ENCODE results near the gene FHL1.
"Not testable (repeated sequence)": the region's sequence is repeated elsewhere in the genome, so short reads cannot be mapped to it uniquely, and the experiment has no call there.

The FHL1 gene

DNA sequence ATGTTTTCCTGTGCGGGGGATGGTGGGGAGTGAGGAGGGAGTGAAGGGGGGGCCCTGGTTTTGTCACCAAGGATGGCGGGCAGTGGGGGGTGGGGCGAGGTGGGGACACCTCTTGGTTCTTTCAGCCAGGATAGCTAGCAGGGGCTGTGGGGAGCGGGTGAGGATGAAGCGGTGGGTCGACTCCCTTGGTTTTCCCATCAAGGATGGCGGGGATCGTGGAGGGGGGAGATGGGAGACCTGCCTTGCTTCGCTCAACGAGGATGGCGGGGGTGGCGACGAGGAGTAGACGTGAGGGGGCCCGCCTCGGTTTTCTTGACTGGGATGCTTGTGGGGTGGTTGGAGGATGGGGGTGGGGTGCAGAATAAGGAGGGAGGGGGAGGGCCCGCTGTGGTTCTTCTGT lies 643 bp downstream of the FHL1 start:
- no peak for DNase-seq

DNA sequence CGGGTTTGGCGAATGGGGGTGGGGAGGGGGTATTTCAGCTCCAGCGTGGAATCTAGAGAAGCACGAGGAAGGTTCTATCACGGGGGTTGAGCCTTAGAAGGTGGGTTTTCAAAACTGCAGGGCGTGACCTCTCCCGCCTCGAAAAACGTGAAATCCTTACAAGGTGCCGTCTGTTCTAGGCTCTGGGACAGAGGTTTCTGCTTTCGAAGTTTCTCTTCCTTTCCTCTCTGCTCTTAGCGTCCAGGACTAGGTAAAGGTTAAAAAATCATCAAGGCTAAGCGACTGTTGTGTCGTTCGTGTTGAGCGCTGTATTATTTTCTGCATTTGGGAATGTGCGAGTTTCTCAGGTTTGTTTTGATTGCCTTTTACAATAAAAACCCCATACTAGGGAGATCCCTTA lies 1.1 kb downstream of the FHL1 start:
- DNase-seq = no peak

DNA sequence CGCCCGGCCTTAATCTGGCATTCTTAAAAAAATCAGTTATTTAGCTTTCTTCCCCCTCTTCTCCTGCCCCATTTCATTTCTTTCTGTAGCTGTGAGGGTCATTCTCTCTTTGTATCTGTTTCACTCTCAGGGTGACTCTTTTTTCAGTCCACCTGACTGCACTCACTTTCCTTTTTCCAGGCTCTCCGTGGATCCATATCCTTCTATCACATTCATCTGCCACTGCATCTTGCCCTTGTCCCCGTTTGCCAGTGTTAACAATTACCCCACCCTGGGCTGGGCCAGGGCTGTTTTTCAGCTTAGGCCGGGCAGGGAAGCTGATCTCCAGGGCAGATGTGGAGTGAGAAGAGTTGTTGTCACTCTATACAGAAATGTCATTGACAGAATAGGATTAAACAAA lies 7.7 kb downstream of the FHL1 start:
- no peak for DNase-seq

DNA sequence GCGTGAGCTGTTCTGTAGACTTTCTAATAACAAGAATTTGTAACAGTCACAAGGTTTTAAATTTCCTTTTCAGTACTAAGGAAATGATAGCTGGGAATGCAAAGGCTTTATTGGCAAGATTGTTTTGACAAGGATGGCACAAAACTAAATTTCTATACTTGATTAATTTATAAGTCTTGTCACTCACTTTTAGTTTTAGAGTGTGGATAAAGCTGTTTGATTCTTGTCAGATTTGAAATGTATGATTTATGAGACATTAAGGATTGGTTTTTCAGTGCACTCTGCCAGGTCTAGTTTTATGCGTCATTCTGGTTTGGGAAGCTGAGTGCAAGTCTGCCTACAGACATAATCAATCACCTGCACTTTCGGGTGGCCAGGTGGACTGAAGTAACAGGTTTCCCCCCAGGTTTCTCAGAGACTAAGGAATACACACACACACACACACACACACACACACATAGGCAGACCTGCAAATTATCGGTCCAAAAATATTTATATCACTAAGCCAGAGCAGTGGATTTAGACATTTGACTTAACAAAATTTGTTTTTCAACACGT lies 9.3 kb downstream of the FHL1 start:
- no peak for DNase-seq

DNA sequence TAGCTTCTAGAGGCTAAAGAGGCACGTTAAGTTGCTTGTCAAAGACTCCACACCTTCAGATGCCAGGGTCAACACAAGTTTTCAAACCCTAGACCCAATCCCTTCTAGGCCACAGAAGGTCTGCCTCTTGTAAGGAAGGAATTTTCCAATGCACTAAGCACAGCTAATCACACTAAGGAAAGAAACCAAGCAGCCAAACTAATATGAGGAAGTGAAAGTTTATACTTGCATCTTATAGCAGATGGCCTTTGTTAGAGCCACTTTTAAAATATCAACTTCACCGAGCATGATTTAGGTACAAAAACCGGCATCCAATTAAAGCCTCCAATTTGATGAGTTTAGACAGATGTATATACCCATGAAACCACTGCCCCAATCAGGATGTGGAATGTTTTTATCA lies 9.9 kb downstream of the FHL1 start:
- no peak for DNase-seq

DNA sequence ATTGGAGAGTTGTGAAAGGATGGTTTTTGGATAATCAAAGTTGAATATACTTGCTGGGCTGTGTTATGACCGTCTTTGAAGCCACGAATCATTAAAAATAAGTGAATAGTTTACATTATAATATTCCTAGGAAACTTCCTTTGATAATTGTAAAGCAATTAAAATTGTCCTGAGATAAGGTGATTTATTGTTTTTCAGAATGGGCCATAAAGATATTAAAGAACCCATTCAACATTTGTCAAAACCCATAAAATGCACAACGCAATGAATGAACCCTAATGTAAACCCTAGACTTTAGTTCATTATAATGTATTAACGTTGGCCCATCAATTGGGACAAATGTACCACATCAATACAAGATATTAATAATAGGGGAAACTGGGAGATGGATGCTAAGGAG lies 11.4 kb downstream of the FHL1 start:
- DNase-seq = no peak

DNA sequence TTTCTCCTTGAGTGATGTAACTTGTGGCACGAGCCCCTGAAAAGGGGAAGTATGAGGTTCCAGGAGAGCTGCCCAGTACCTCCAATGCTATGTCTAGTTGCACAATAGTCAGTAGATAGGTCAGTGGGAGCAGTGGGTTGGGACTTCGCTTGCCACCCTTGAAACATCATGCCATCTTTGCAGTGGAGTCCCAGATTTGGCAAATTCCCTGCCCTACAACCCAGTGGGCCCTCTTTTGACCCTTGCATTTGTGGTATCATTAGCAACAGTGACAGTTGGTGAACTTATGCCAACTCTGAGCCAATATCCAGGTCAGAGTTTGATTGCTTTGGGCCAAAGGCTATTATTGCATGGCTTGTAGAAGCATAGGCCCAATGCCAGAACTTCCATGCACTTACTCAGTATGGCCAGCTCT lies 12.3 kb downstream of the FHL1 start:
- DNase-seq = no peak

DNA sequence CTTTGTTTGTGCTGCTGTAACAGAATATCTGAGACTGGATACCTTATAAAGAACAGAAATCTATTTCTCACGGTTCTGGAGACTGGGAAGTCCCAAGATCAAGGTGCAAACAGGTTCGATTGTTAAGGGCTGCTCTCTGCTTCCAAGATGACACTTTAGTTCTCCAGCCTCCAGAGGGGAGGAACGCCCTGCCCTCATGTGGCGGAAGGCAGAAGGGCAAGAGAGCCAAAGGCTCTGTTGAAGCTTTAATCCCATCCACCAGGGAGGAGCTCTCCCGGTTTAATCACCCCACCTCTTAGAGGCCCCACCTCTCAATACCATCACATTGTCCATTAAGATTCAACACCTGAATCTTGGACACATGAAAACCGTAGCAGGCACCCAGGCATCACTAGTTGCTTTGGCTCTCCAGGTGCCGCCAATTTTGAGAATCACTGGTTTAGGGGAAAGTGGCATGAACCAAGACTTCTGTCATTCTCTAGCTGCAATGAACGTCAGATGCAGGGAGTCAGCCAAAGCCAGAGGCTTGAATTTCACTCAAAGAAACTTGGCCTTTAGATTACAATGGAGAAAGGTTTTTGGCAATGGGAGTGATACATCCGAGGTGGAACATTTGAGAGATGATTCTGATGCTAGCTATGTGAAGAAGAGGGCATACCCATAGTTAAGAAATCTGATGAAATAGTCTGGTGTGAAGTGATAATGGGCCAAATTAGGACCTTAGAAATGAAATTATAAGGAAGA lies 15.7 kb downstream of the FHL1 start:
- peak; percentile 50 for DNase-seq

DNA sequence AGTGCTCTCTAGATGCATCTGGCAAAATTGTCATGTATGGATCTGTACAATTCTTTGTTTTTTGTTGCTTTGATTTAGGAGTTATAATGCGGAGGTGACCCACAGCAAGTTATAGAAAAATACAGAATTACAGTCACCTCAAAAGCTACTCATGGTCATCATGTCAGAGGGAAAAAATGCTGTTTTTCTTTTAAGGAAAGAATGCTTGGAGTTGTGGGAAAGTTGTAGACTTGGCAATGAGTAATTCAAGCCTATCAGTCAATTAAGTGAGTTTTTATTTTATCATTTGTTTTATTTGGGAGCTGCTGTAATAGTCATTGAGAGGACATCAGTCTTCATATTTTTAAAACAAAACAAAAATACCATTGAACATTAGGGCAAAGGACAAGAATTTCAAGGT lies 16.4 kb downstream of the FHL1 start:
- no peak for DNase-seq

DNA sequence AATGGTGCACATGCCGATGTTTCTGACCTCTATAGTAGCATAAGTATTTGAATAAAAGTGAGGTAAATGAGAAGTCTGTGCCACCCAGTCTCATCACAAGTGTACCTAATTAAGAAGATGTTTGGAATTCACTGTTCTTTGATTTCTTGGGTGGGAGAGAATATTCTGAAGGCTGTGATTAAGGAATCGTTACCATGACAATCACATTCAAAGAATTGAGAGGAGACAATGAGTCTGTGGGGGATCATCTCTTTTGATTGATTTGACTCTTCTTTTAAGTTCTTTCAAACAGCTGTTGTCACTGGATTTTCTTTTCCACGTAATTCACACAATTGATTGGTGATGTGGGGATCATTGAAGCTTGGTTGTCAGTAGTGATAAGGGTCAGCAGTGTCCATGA lies 18.1 kb downstream of the FHL1 start:
- DNase-seq = no peak

DNA sequence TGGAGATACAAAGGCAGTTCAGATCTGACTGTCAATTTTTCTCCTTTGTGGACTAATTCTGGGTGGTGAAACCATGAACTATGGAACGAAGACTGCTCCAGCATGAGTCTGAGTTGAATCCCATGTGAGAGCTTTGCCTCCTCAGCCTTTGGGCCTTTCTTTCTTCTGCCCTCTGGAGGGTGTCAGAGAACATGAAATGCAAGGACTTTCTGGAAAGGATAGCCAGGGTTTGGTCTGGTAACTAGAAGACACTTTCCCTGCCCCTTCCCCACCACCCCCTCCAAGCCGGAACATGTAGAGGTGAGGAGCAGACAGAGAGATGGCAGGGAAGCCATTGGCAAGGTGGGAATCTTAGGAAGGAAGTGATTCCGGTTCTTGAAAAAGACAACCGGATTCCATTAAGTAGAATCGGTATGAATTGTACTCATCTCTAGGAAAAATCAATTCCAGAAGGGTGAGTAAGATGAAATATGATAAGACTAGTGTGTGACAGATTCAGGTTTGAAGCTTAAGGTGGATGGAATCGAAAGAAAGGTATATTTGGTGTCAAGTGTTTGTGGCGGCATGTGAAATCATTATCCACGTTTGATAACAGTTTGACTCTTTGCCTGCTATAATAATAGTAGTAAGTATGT lies 19.0 kb downstream of the FHL1 start:
- DNase-seq = peak; percentile 48

DNA sequence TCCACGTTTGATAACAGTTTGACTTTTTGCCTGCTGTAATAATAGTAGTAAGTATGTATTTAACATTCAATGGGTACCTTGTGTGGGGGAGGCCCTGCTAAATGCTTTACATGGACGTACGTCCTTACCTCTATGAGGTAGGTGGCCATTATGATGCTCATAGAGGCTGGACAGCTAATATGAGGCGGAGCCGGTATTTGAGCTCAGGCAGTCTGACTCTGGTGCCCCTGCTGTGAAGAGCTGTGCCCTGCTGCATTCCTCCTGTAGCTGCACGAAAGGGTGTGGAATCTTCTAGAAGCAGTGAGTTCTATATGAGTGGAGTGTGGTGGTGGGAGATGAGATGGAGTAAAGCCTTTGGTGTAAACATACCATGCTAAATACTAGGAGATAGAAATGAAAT lies 20.7 kb downstream of the FHL1 start:
- DNase-seq = not testable (repeated sequence)

DNA sequence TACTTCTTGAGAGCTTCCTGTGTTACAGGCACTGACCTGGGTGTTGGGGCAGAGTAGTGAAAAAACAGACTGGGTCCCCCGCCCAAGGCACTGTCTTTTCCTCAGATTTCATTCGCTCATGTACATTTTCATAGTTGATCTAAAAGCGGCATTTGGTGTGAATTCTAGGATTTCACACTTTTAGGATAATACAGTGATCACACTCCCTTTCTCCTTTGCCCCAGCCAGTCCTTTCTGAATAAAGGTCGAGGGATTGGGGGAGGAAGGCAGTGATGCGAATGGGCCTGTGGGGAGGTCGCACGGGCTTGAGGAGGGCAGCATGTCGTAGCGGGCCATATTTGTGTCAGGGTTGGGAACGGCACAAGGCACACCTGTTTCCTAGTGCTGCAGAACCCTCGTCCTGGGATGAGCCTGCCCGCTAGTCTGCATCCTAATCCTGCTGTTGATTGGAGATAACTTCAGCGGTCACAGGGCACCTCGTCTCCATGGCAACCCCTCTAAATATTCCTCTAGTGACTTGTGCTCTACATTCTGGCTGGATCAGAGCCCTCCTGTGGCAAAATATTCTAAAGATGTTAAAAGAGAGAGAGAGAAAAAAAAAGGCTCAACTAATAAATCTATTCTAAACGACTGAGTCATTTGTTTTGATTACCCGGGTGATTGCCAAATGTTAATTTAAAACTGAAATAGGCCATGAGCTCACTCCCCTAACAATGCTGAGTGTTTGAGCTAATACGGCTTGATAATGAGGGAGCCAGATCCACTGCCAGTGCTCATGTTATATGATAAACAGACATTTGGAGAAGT lies 21.8 kb downstream of the FHL1 start:
- DNase-seq = peak; percentile 92

DNA sequence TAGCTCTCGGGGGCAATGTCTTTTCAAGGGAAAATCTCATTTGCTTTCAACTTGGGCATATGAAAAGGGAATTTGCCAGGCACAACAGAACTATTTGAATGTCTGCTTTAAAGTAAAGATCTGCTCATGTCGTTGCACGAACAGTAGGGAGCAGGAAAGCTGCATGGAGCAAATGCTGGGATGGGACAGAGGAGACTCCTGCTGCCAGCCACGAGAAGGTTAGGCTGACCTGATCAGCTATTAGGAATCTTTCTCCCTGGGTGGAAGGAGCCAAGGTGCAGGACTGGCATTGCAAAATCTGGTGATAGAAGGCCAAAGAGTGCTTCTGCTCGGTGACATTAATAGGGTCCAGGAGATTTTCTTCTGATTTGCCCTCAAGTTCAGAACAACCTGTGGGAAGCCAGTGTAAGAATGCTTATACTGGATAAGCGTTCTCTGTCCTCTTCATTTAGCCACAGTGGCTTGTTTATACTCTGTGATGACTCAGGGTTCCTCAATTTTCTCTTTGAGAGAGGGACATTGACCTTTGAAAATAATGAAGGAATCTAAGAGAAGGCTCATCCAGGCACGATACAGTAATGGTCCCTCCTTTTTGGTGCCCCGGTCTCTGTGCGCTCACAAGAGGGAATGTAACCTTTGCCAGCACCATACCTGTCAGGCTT lies 22.9 kb downstream of the FHL1 start:
- DNase-seq = peak; percentile 38

DNA sequence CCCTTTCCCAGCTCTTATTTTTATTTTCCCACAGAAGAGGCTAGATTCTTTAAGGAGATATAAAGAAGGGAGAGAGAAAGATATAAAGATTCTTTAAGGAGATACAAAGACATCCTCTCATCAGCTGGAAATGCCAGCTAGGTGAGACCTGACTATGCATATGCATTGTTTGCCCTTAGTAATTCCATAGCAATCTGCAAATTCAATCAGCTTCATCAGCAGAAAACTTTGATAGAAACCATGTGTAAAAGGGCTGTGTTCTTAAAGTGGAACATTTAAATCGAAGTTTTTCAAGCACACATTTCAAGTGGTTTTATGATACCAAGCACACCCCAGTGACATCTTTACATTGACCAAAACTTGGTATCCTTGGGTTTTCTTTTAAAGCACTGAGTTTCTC lies 24.1 kb downstream of the FHL1 start:
- no peak for DNase-seq

DNA sequence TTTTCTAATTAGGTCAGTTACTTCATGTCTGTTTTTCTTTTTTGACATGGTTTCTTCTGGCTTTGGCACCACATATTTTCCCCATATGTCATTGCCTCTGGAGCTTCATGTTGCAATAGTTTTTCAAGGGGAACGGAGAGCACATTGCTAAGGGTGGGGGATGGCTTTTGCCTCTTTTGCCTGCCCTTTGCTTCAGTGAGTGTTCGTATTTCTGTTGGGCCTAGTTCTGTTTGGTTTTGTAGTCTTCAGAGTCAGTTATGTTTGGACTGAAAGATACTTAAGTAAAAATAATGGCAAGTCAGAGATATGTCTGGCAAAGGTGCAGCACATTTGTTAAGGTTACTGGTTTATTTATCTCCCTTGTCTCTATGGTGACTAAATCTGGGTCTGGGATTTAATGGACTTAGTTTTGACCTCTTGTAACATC lies 29.1 kb downstream of the FHL1 start:
- peak; percentile 87 for DNase-seq

DNA sequence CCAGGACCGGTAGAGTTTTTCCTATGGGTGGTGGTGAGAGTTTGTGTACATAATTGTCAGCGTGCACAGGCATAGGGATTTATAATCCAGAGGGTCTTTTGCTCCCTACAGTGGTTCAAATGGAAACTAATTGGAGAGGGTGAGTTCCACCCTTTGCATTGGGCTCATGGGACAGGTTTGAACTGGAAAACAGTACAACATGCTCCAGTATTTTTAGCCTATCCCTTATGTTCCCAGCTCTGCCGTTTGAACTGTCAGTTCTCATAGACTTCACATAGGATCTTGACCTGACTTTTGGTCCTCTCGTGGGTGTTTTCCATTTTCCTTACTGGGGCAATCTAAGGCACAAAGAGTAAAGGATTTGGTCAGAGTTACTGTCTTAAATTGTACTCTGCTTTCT lies 31.8 kb downstream of the FHL1 start:
- no peak for DNase-seq

DNA sequence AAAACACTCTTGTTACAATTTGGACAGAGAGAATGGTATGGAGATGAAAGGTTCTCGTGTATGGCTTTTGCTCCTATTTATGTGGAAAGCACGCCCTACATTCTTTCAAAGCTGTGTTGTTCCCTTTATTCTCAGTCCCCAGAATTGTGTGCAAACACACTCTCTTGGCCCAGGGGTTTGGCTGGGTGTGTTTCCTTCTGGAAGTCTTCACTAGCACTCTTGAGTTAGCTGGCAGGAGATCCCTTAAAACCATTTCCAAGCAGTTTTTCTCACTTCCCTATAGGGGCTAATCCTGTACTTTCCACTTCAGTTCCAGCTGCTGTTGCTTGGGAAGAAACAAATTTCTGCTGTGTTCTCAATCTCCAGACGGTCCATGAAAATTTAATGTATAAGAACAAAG lies 35.1 kb downstream of the FHL1 start:
- DNase-seq = no peak

DNA sequence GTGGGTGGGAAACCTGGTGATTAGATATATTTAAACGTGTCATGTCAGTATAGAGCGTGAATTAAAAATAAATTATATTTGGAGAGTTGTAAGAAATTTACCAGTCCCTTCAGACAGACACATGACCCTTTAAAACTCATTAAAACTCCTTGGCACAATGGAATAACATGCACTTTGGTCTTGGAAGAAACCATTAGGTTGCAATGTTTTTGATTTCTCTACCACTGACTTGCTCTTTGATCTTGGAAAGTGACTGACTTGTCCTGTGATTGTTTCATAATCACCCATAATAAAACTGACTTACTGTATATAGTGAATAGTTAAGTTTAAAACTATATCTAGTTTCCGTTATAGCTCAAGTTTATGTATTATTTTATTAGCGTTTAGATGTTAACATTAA lies 35.8 kb downstream of the FHL1 start:
- no peak for DNase-seq

DNA sequence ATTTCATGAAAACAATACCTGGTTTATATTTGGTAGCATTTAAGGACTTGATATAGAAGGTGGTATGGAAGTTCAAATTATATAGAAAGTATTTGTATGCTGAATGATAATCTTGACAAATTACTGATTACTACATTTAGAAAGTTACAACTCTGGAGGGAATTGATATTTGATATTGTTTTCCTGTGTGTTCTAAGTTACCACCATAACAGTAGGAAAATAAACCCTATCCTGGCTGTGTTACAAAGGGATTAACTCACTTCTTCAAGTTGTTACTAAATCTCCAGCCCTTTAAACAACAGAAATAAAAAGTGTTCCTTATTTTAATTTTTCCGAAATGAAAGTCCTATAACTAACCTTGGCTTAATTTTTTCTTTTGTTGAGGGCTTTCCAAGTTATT lies 36.6 kb downstream of the FHL1 start:
- DNase-seq = no peak

DNA sequence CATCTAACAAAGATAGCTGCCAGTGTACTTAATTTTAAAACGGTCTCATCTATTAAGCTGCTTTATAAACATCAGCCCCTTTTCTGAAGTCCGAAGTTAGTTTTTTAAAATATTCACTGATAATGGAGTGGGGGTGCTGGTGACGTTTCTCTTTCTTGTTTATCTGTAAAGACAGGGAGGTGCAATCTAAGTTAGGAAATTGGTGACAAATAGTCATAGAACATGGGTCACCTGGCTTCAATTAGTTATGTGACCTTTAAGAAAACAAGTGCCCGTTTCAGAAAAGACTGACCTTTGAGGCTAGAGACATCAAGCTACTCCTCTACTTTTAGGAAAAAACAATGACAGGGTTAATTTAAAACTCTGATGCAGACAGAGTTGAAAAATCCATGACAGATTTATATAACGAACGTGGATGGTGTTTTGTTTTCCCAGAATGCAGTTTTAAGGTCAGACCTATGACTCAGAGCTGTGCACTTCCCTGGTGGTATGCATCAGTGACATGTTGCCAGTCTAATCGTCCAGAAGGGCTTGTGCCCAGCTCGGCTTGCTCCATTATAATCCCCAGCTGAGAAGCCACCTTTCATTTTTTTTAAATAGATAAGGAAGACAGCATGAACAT lies 38.2 kb downstream of the FHL1 start:
- peak; percentile 64 for DNase-seq

DNA sequence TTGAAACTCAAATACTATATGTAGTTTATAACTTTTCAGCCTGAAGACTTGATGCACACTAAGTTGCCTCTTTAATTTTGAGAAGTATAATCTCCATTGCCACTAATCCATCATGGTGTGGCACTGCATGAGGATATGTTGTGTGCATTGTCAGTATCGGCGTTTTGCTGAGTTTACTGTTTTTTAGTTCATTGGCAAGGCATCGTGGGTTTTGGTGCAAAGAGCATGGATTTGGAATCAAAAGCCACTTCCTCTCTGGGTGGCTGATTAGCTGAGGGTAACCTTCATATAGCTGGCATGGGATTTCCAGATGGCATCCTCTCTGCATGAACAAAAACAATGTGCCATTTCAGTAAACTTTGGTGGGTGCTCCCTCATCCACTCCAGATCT lies 38.7 kb downstream of the FHL1 start:
- DNase-seq = no peak

DNA sequence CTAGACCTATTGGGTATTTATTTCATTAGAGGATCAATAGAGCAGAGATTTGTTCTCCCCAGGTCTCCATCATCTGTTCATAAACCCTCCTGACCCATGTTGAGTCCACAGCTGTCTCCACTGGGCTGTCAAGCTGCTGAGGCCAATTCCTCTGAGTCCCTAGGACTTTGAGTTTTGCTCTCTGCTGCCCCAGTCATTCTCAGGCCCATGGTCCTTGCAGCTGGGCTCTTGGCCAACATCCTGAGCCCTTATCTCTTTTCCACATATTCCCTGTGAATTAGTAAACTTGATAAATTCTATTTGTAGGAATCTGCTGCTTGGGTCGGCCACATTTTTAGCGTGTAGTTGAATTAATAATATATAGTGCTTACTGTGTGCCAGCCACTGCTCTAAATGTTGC lies 41.9 kb downstream of the FHL1 start:
- DNase-seq = no peak
